Measurements from ENCODE around the gene ARHGAP8. TPM values are rescaled to one million over a fixed set of nuclear protein-coding genes. Genes with fewer than 3 reads are reported as not detected.

Gene ARHGAP8
- polyA plus RNA-seq, 2 of the 4 experiments (the other 2 are of a cell fraction) = 1.2 to 3.8 TPM

DNA sequence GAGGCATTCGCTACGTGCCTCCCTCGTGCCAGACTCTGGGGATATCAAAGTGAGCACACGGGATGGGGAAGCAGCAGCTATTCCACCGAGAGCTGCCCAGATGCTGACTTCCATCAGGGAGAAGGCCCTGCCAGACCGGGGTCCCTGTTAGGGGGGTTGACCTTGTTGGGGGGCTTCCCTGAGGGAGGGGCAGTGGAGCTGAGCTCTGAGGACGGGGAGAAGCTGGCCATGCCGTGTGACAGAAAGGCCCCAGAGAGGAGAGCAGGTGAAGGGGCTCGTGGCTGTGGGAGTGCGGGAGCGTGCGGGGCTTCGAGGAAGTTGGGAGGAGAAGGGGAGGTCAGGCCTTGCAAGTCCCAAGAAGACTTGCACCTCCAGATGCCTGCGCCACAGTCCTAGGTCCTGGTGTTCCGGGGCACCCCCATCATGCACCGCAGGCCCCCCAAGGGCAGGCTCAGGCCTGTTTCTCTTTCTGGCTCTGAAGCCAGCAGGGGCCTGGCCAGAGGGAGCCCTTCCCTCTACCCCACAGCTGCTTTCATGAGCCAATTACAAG, 94.4 kb downstream of the ARHGAP8 start (continued):
- TF ChIP-seq HES2 (IDR thresholded peaks at IDR 0.05) = no peak
- no peak for TF ChIP-seq MYC (IDR thresholded peaks at IDR 0.05; ENCODE audit: borderline replicate concordance, low read length)
- TF ChIP-seq KDM5A (IDR thresholded peaks at IDR 0.05) = no peak
- no peak for TF ChIP-seq CBX2 (IDR thresholded peaks at IDR 0.05; ENCODE audit: borderline replicate concordance, low read depth)
- no peak for TF ChIP-seq MAZ (IDR thresholded peaks at IDR 0.05; ENCODE audit: borderline replicate concordance, low read depth, low read length)
- TF ChIP-seq MAFK (IDR thresholded peaks at IDR 0.05; ENCODE audit: partially characterized antibody) = no peak
- TF ChIP-seq NPAS2 (CRISPR knock-in tag; IDR thresholded peaks at IDR 0.05; ENCODE audit: borderline replicate concordance) = no peak

DNA sequence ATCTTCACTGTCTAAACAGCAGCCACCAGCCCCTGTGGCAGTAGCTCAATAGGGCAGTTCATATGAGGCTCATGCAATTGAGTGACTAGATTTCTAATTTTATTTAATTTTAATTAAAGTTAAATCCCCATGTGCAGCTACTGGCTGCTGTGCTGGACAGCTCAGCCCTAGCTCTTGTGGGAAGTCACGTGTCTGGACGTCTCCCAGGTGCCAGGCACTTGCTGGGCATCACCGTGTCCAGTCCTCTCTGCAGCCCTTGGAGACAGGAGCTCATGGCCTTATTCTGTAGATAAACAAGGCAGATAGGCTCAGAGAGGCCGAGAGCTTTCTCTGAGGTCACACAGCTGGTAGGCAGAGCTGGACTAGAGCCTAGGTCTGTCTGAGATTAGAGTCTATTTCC, 95.0 kb downstream of the ARHGAP8 start:
- H3K4me2 ChIP-seq = no peak overlapping the region
- H3K27ac ChIP-seq = no peak overlapping the region
- TF ChIP-seq POLR2AphosphoS2 (conservative IDR thresholded peaks at IDR 0.05; ENCODE audit: low read length) = no peak
- no peak for TF ChIP-seq HDAC2 (IDR thresholded peaks at IDR 0.05)
- TF ChIP-seq, protein P1, sequence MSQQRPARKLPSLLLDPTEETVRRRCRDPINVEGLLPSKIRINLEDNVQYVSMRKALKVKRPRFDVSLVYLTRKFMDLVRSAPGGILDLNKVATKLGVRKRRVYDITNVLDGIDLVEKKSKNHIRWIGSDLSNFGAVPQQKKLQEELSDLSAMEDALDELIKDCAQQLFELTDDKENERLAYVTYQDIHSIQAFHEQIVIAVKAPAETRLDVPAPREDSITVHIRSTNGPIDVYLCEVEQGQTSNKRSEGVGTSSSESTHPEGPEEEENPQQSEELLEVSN (IDR thresholded peaks at IDR 0.05; ENCODE audit: borderline replicate concordance, low read depth) = no peak
- no peak for TF ChIP-seq JUNB (IDR thresholded peaks at IDR 0.05)
- TF ChIP-seq HEYL (CRISPR knock-in tag; IDR thresholded peaks at IDR 0.05) = no peak
- TF ChIP-seq HOXA7 (CRISPR knock-in tag; IDR thresholded peaks at IDR 0.05) = no peak
- TF ChIP-seq HOXB13 (CRISPR knock-in tag; IDR thresholded peaks at IDR 0.05; ENCODE audit: low read depth) = no peak
- TF ChIP-seq TFCP2L1 (CRISPR knock-in tag; IDR thresholded peaks at IDR 0.05) = no peak
- TF ChIP-seq ZNF302 (CRISPR knock-in tag; IDR thresholded peaks at IDR 0.05) = no peak
- no peak for TF ChIP-seq HMGXB4 (CRISPR knock-in tag; IDR thresholded peaks at IDR 0.05; ENCODE audit: borderline replicate concordance)
- TF ChIP-seq JUN (IDR thresholded peaks at IDR 0.05) = no peak
- no peak for DNase-seq (ENCODE audit: low read depth in 1 of 2, low spot score in 1 of 2)
- no peaks in the 10 kb centered on the region; the same call in 2 of the 3 replicates for H3K9me3 ChIP-seq
- 73% methylated on average over 4 of the region's 4 CpGs for WGBS (ENCODE audit: missing lambda C conversion rate)
- H3K4me3 ChIP-seq = no peak overlapping the region
- no peak for FAIRE-seq
- no peak for ATAC-seq
- POLR2A ChIA-PET = no interaction called here
- CTCF ChIA-PET = no interaction called here
- H3K4me1 ChIP-seq = no peaks in the 10 kb centered on the region

GRCh38 chr22:44847892-44848291, 95.5 kb downstream of the ARHGAP8 start:
- CTCF ChIA-PET = no interaction called here

DNA sequence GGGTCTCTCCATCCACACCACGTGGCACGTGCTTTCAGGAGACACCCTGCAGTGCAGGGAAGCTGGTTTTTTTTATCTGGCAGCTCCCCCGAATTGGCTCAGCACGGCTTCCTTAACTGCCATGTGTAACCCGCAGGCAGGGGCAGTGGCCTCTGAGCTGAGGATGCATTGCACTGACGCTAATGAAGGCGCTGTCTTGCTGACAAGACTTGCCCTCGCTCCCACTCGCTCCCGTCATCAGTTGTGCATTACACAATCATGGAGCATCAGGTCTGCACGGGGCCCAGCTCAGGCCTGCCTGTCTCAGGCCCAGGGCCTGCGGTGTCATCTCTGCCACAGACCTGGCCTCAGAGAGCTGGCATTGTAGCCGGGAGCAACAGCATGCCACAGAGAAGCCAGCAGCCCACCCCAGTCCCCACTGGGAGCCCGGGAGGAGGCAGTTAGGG, 95.9 kb downstream of the ARHGAP8 start:
- no peaks in the 10 kb centered on the region for H3K4me1 ChIP-seq
- no peaks in the 10 kb centered on the region; the same call in 2 of the 3 replicates for H3K9me3 ChIP-seq
- H3K27ac ChIP-seq = no peak overlapping the region
- POLR2A ChIA-PET = no interaction called here
- CTCF ChIA-PET = no interaction called here
- no peak for TF ChIP-seq SMC3 (IDR thresholded peaks at IDR 0.05)
- no peak for TF ChIP-seq RARB (CRISPR knock-in tag; IDR thresholded peaks at IDR 0.05)
- TF ChIP-seq CHD2 (IDR thresholded peaks at IDR 0.05; ENCODE audit: low read length, partially characterized antibody) = no peak
- no peak for TF ChIP-seq POLR2AphosphoS2 (conservative IDR thresholded peaks at IDR 0.05; ENCODE audit: low read length)
- TF ChIP-seq HOXB5 (CRISPR knock-in tag; IDR thresholded peaks at IDR 0.05) = no peak
- TF ChIP-seq FOSB (CRISPR knock-in tag; IDR thresholded peaks at IDR 0.05) = no peak
- no peak for TF ChIP-seq SREBF2 (IDR thresholded peaks at IDR 0.05)
- TF ChIP-seq HEYL (CRISPR knock-in tag; IDR thresholded peaks at IDR 0.05) = no peak
- no peak for TF ChIP-seq EHMT2 (IDR thresholded peaks at IDR 0.05; ENCODE audit: low read depth)
- no peak for TF ChIP-seq MAZ (IDR thresholded peaks at IDR 0.05; ENCODE audit: borderline replicate concordance, low read depth, low read length)
- no peak for TF ChIP-seq ATOH8 (CRISPR knock-in tag; IDR thresholded peaks at IDR 0.05; ENCODE audit: low read depth)
- no peak for TF ChIP-seq CBX8 (IDR thresholded peaks at IDR 0.05)
- no peak for TF ChIP-seq GATA3 (IDR thresholded peaks at IDR 0.05; ENCODE audit: borderline replicate concordance)
- TF ChIP-seq RCOR1 (IDR thresholded peaks at IDR 0.05; ENCODE audit: low read depth, low read length) = no peak
- WGBS (ENCODE audit: missing lambda C conversion rate) = 86% methylated on average over 5 of the region's 14 CpGs
- DNase-seq (ENCODE audit: low read depth in 1 of 2, low spot score in 1 of 2) = no peak
- H3K4me2 ChIP-seq = no peak overlapping the region
- no peak for ATAC-seq
- FAIRE-seq = no peak
- no peak overlapping the region for H3K4me3 ChIP-seq

More at GRCh38 chr22:44847892-44848291, 95.5 kb downstream of the ARHGAP8 start:
- TF ChIP-seq GATA3 (IDR thresholded peaks at IDR 0.05; ENCODE audit: borderline replicate concordance) (no peak), KDM5A (IDR thresholded peaks at IDR 0.05) (no peak), TFCP2L1 (CRISPR knock-in tag; IDR thresholded peaks at IDR 0.05) (no peak), MYC (IDR thresholded peaks at IDR 0.05; ENCODE audit: borderline replicate concordance, low read length) (no peak), POLR2A (IDR thresholded peaks at IDR 0.05; ENCODE audit: low read length) (no peak), RNF2 (IDR thresholded peaks at IDR 0.05; ENCODE audit: borderline replicate concordance, low read depth) (no peak)
- Histone ChIP-seq H3K9me3 (no peaks in the 10 kb centered on the region; the same call in 2 of the 3 replicates), H3K27ac (no peak overlapping the region), H3K4me2 (no peak overlapping the region), H3K4me1 (no peaks in the 10 kb centered on the region), H3K4me3 (no peak overlapping the region)
- ATAC-seq (no peak), DNase-seq (ENCODE audit: low read depth in 1 of 2, low spot score in 1 of 2) (no peak), FAIRE-seq (no peak)
- whole genome bisulfite sequencing (ENCODE audit: missing lambda C conversion rate) = 92% methylated on average over 11 of the region's 18 CpGs
- POLR2A ChIA-PET = no interaction called here

All from A549 (cell line).